Fibroblast of the aortic adventitia (primary cell): ENCODE data around the gene TENM4. TPM values are rescaled to one million over a fixed set of nuclear protein-coding genes. Genes with fewer than 3 reads are reported as not detected.

Experiments
- DNase-seq: peaks from one replicate; pipeline ENCODE4 v3.0.0-alpha.2; 2010; ENCODE audit warnings: low read depth
- H3K4me3 ChIP-seq: 2 replicates; pipeline ENCODE4 v1.5.1; 2011; ENCODE audit warnings: low read depth, mild to moderate bottlenecking, control low read depth, low read length, moderate library complexity
- total RNA-seq: library from RNA; depleted of rRNA; stranded (reverse); fragments of >200 nt; gene quantifications from 2 replicates; pipeline ENCODE4 v1.2.3, GENCODE V29; 2012; ENCODE audit warnings: low replicate concordance
- TF ChIP-seq, protein P1 (sequence below): IDR thresholded peaks from 2 replicates; pipeline ENCODE4 v1.5.1; 2011; ENCODE audit warnings: mild to moderate bottlenecking, low read length, control low read depth, inconsistent platforms; ENCODE audit not compliant: insufficient read depth

TENM4 gene
- total RNA-seq, 1 donor: 113 TPM

DNA sequence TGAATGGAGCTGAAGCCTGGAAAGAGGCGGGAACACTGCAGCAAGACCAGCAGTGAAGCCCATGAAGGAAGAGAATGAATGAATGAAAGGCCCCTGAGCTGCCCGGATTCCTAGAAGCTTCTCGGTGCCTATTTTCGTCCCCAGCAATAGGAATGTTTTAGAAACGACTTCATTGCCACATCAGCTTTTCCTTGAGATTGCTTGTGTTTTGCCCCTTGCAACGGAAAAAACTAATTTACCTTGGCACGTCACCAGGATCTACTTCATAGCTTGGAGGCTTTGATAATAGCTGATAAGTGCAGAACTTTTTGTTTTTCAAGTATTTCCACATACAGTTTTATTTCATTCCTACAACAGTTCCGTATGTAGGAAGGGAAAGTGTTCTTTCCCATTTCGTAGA is 617.2 kb downstream of the TENM4 start:
- H3K4me3 ChIP-seq: no peak overlapping the region
- TF ChIP-seq, protein P1, sequence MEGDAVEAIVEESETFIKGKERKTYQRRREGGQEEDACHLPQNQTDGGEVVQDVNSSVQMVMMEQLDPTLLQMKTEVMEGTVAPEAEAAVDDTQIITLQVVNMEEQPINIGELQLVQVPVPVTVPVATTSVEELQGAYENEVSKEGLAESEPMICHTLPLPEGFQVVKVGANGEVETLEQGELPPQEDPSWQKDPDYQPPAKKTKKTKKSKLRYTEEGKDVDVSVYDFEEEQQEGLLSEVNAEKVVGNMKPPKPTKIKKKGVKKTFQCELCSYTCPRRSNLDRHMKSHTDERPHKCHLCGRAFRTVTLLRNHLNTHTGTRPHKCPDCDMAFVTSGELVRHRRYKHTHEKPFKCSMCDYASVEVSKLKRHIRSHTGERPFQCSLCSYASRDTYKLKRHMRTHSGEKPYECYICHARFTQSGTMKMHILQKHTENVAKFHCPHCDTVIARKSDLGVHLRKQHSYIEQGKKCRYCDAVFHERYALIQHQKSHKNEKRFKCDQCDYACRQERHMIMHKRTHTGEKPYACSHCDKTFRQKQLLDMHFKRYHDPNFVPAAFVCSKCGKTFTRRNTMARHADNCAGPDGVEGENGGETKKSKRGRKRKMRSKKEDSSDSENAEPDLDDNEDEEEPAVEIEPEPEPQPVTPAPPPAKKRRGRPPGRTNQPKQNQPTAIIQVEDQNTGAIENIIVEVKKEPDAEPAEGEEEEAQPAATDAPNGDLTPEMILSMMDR: no peak
- DNase-seq: peak; percentile 57

DNA sequence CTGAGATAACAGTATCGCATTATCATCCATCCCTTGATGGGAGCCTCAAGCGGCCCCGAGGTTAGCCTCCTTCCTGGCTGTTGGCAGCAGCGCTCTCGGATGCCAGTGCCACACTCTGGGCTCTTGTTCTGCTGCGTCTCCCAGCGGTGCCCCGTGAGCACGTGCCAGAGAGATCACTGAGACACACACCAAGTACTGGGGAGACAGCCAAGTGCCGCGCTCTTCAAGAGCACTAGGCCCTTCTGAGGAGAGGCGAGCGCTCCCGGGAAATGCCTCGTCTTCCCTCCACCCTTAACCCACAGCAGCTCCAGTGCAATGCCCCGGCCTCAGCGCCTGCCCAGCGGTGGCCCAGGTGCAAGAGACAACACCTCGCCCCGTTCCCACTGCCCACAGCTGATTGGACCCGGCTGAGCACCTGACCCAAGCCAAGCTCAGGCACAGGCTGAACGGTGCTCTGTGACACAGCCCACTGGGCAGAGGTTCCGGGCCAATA is 617.9 kb downstream of the TENM4 start:
- no peak for DNase-seq
- H3K4me3 ChIP-seq: no peak overlapping the region
- TF ChIP-seq, protein P1: no peak

DNA sequence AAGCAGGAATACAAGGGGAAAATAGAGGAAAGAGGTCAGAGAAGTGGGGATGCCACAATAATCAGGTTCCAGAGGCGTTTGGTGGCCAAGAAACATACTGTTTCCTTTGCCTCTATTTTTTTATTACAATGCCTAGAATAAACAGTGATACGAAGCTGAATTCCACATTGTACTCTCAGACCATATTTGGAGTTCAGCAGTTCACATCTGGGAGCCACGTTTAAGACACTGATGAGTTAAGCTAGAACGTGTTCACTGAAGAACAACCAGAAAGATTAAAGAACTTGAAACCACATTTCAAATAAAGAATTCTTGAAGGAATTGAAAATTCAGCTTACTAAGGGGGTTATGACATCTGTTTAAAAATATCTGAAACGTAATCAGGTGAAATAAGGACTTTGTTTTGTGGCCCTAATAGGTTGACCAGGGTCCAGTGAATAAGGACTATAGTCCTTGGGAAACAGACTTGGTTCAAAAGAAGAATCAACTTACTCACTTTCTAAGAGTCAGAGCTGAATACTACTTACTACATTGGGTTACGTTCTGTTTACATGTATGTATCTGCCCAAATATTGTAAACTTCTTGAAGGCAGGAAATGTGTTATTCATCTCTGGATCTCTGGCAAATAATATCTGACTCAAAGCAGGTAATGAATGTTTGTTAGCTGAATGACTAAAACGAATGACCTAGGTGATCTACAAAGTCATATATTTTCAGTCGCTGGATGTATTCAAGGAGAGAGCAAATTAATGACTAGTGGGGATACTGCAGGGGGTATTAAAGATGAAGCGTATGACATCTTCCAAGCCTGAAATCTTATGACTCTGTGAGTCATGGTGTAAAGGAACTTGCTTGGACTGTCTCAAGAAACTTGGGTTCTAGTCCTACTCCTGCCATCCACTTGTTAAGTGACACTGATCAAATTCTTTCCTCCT is 619.2 kb downstream of the TENM4 start:
- DNase-seq: no peak
- H3K4me3 ChIP-seq: no peak overlapping the region
- TF ChIP-seq, protein P1: no peak

DNA sequence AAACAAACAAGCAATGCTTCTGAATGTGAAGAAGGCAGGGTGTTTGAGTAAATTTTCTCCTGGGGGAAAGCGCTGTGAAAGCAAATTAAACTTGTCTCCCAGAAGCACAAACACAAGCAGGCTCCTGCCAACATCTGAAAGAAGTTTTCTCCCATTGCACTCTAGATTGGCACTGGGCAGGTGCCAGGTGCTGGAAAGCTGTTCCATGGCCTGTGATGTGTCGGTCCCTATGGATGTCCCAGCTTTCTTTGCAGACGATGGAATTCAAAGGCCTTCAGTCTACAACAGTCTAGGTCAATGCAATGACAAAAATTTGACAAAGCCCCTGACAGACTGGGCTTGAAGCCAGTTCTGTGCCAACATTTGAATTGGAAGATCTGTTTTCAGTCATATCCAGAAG is 620.1 kb downstream of the TENM4 start:
- no peak for DNase-seq
- TF ChIP-seq, protein P1: no peak
- no peak overlapping the region for H3K4me3 ChIP-seq

DNA sequence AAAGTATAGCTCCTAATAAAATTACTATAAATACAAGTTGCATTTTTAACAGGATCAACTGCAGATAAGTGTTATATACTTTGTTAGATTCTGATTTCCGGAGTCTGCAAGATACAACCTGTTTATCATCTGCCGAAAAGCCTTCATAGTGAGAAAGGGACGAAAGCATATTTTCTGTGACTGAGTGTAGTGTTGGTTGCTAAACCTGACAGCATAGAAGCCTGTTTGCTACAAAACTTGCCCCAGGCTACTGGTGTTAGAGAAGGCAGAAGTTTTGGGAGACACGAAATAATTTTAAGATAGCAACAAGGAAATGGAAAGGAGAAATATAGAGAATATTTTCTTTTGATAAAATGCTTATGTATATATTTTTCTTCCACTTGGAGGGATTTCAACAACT is 622.6 kb downstream of the TENM4 start:
- DNase-seq: no peak
- H3K4me3 ChIP-seq: no peak overlapping the region
- TF ChIP-seq, protein P1: no peak

DNA sequence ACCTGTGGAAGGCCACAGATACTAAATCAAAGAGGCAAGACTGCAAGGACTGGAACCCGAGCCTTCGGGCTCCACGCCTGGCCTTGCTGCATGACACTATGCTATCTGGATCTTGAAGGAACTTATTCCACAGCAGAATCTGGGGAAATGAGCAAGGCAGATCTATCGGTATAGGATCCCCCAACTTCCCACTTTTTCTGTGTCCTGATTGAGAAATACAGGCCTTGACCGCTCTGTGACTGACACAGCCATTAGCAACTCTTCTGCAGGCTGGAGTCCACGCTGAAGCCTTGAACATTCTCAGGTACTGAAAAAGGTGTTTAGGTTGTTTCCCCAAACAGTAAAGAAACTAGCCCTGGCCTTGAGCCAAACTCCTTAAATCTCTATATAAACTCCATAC is 625.0 kb downstream of the TENM4 start:
- DNase-seq: no peak
- TF ChIP-seq, protein P1: no peak
- H3K4me3 ChIP-seq: no peak overlapping the region
